ENCODE data around the gene MAP3K19.
"Not testable (repeated sequence)": the region's sequence is repeated elsewhere in the genome, so short reads cannot be mapped to it uniquely, and the experiment has no call there.

The MAP3K19 gene

GRCh38 chr2:135047300-135047699, at the start of gene MAP3K19:
Gene MAP3K19, minus strand, starts transcription at chr2:135047447. Its CDS starts 22,800 bp downstream, at chr2:135024647.
- no peak for DNase-seq (ENCODE audit: low read depth in 2 of 2)

- no peak for DNase-seq (ENCODE audit: low read depth in 2 of 2)
Observed at GRCh38 chr2:135096665-135097446, 49.6 kb upstream of the MAP3K19 start.

GRCh38 chr2:135095591-135095990, 48.3 kb upstream of the MAP3K19 start:
- DNase-seq (ENCODE audit: low read depth in 2 of 2) = no peak

GRCh38 chr2:135094508-135094907, 47.3 kb upstream of the MAP3K19 start:
- no peak for DNase-seq (ENCODE audit: low read depth in 2 of 2)

- no peak for DNase-seq (ENCODE audit: low read depth in 2 of 2)
Observed at GRCh38 chr2:135093670-135094330, 46.6 kb upstream of the MAP3K19 start.

- no peak for DNase-seq (ENCODE audit: low read depth in 2 of 2)
Observed at GRCh38 chr2:135093193-135093592, 45.9 kb upstream of the MAP3K19 start.

GRCh38 chr2:135091681-135092080, 44.4 kb upstream of the MAP3K19 start:
- DNase-seq (ENCODE audit: low read depth in 2 of 2) = no peak

GRCh38 chr2:135089597-135089996, 42.4 kb upstream of the MAP3K19 start:
- DNase-seq (ENCODE audit: low read depth in 2 of 2) = not testable (repeated sequence)

GRCh38 chr2:135086222-135086621, 39.0 kb upstream of the MAP3K19 start:
- no peak for DNase-seq (ENCODE audit: low read depth in 2 of 2)

- DNase-seq (ENCODE audit: low read depth in 2 of 2) = no peak
Observed at GRCh38 chr2:135078417-135078816, 31.2 kb upstream of the MAP3K19 start.

- no peak for DNase-seq (ENCODE audit: low read depth in 2 of 2)
Observed at GRCh38 chr2:135076556-135076955, 29.3 kb upstream of the MAP3K19 start.

GRCh38 chr2:135074216-135074615, 27.0 kb upstream of the MAP3K19 start:
- no peak for DNase-seq (ENCODE audit: low read depth in 2 of 2)

GRCh38 chr2:135072125-135072997, 25.1 kb upstream of the MAP3K19 start:
- no peak for DNase-seq (ENCODE audit: low read depth in 2 of 2)

- no peak for DNase-seq (ENCODE audit: low read depth in 2 of 2)
Observed at GRCh38 chr2:135066710-135067109, 19.5 kb upstream of the MAP3K19 start.

GRCh38 chr2:135064149-135064548, 16.9 kb upstream of the MAP3K19 start:
- no peak for DNase-seq (ENCODE audit: low read depth in 2 of 2)

GRCh38 chr2:135063210-135063609, 16.0 kb upstream of the MAP3K19 start:
- DNase-seq (ENCODE audit: low read depth in 2 of 2) = no peak

GRCh38 chr2:135059577-135059976, 12.3 kb upstream of the MAP3K19 start:
- DNase-seq (ENCODE audit: low read depth in 2 of 2) = no peak

GRCh38 chr2:135056790-135057189, 9.5 kb upstream of the MAP3K19 start:
- DNase-seq (ENCODE audit: low read depth in 2 of 2) = no peak

- DNase-seq (ENCODE audit: low read depth in 2 of 2) = no peak
Observed at GRCh38 chr2:135055182-135055786, 8.0 kb upstream of the MAP3K19 start.

- DNase-seq (ENCODE audit: low read depth in 2 of 2) = no peak
Observed at GRCh38 chr2:135052997-135053474, 5.8 kb upstream of the MAP3K19 start.

GRCh38 chr2:135052042-135052876, 5.0 kb upstream of the MAP3K19 start, which contains the start of gene RAB3GAP1:
Gene RAB3GAP1, plus strand, starts transcription at chr2:135052292. Its CDS starts 16 bp downstream, at chr2:135052308.
- DNase-seq (ENCODE audit: low read depth in 2 of 2) = peak; percentile 77 to 82
